ENCODE data around the gene PPP1R12B.
"Not testable (repeated sequence)": the region's sequence is repeated elsewhere in the genome, so short reads cannot be mapped to it uniquely, and the experiment has no call there.

Gene PPP1R12B

DNA sequence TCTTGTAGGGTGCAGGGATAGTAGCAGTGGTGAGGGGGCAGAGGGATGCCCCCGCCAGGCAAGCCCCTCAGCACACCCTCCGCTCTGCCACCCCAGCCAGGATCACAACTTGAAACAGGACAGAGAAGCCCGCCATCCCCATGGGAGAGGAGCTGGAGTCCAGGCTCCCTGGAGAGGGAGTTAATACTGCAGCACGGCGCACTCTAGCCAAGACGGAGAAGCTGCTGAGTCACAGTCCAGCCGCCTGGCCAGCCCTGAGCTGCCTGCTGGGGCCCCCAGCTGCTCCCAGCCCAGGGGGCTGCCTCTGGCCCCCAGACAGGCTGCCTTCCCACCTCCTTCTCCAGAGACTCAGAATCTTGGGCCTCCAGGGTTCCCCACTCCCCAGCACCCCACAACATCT, 274.6 kb downstream of the PPP1R12B start:
- Histone ChIP-seq H3K9ac (ENCODE audit: low read depth, low read length) (no peak overlapping the region), H3K4me1 (ENCODE audit: insufficient read depth, low read length) (peaks cover 16% of the 10 kb centered on the region; the same call in 1 of the 2 replicates), H3K27me3 (ENCODE audit: insufficient read depth, low read length) (no peaks in the 10 kb centered on the region), H3K4me3 (ENCODE audit: low read length) (no peak overlapping the region), H3K9me3 (ENCODE audit: insufficient read depth, low read depth, low read length) (no peaks in the 10 kb centered on the region), H3K27ac (ENCODE audit: low read depth, low read length) (no peak overlapping the region), H3K36me3 (ENCODE audit: insufficient read depth, low read length) (no peaks in the 10 kb centered on the region)
- 72% methylated on average over 7 of the region's 7 CpGs for WGBS

DNA sequence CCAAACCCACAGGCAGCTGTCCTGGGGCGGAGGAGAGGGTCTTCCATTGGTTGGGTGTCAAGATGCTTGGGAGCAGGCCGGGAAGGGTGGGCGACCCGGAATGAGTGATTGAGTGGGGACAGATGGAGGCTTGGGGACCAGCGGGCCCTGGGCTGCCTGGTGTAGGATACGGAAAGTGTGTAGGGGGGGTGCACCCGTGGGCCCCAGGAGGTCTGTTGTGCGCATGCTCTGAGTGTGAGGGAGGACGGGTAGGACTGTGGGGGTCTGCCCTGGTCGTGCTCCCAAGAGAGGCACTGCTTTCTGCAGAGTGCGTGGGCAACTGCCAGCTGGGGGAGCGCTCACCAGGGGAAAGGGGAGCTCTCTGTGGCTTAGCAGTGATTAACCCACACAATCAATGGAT, 275.0 kb downstream of the PPP1R12B start:
- 72% methylated on average over 12 of the region's 12 CpGs for WGBS

GRCh38 chr1:202624088-202624780, 275.7 kb downstream of the PPP1R12B start:
- Histone ChIP-seq H3K27ac (ENCODE audit: low read depth, low read length) (no peak overlapping the region), H3K4me3 (ENCODE audit: low read length) (no peak overlapping the region), H3K27me3 (ENCODE audit: insufficient read depth, low read length) (no peaks in the 10 kb centered on the region), H3K9ac (ENCODE audit: low read depth, low read length) (no peak overlapping the region), H3K36me3 (ENCODE audit: insufficient read depth, low read length) (no peaks in the 10 kb centered on the region), H3K9me3 (ENCODE audit: insufficient read depth, low read depth, low read length) (no peaks in the 10 kb centered on the region), H3K4me1 (ENCODE audit: insufficient read depth, low read length) (peaks cover 10% of the 10 kb centered on the region; the same call in 1 of the 2 replicates)
- 94% methylated on average over 7 of the region's 7 CpGs for WGBS

More for the DNA sequence above, 275.0 kb downstream of the PPP1R12B start:
- H3K4me1 ChIP-seq (ENCODE audit: insufficient read depth, low read length) = peaks cover 16% of the 10 kb centered on the region; the same call in 1 of the 2 replicates
- H3K36me3 ChIP-seq (ENCODE audit: insufficient read depth, low read length); H3K27me3 ChIP-seq (ENCODE audit: insufficient read depth, low read length); H3K4me3 ChIP-seq (ENCODE audit: low read length); H3K9me3 ChIP-seq (ENCODE audit: insufficient read depth, low read depth, low read length); H3K9ac ChIP-seq (ENCODE audit: low read depth, low read length); H3K27ac ChIP-seq (ENCODE audit: low read depth, low read length): not testable (repeated sequence)

DNA sequence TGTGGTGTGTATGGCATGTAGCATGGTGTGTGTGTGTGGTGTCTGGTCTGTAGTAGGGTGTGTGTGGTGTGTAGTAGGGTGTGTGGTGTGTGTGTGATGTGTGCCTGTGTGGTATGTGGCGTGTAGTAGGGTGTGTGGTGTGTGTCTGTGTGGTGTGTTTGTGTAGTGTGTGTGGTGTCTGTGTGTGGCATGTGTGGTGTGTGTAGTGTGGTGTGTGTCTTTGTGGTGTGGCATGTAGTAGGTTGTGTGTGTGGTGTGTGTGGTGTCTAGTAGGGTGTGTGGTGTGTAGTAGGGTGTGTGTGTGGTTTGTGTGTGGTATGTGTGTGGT, 276.2 kb downstream of the PPP1R12B start:
- WGBS = 93% methylated on average over 1 of the region's 1 CpG
- no peaks in the 10 kb centered on the region for H3K27me3 ChIP-seq (ENCODE audit: insufficient read depth, low read length)
- H3K4me3 ChIP-seq (ENCODE audit: low read length) = no peak overlapping the region
- no peaks in the 10 kb centered on the region for H3K36me3 ChIP-seq (ENCODE audit: insufficient read depth, low read length)
- no peak overlapping the region for H3K9ac ChIP-seq (ENCODE audit: low read depth, low read length)
- H3K27ac ChIP-seq (ENCODE audit: low read depth, low read length) = no peak overlapping the region
- no peaks in the 10 kb centered on the region for H3K9me3 ChIP-seq (ENCODE audit: insufficient read depth, low read depth, low read length)
- peaks cover 10% of the 10 kb centered on the region; the same call in 1 of the 2 replicates for H3K4me1 ChIP-seq (ENCODE audit: insufficient read depth, low read length)

DNA sequence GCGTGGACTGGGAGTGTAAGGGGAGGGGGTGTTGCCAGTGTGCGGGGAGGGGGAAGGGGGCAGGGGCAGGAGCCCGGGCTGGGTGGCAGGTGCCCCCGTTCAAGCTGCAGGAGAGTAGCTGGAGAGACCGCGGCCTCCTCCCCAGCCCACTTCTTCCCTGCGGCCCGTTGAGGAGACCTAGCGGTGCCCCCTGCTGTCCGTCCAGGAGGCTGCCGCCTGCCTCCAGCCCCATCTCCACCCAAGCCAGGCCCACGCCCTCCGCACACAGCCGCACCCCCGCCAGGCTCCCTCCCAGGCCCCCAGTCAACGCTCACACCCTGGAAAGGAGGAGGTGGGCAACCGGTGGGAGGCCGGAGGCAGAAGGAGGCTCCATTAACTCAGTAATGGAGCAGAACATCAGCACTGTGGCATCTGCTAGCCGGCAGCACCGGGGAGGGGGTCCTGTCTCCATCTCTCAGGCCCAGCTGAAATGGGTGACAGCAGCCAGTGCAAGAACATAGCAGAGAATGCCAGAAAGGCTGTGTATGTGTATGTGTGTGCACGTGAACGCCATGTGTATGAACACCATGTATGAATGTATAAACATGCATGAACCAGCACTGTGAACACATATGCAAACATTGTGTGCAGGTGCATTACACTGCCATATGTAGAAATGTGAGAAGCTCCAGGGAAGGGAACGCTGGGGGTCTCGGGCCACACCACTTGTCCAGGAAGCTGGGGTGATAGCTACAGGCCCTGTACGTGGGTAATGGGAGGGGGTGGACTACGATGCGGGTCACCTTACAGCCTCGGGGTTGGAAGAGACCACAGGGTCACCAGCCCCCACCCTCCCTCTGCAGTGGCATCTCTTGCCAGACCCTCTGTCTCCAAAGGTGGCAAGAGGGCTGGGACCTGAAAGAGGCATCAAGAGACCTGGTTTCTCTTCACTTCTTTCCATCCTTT, 277.2 kb downstream of the PPP1R12B start:
- no peak overlapping the region for H3K4me3 ChIP-seq (ENCODE audit: low read length)
- no peak overlapping the region for H3K9ac ChIP-seq (ENCODE audit: low read depth, low read length)
- H3K4me1 ChIP-seq (ENCODE audit: insufficient read depth, low read length) = peaks cover 10% of the 10 kb centered on the region; the same call in 1 of the 2 replicates
- H3K27ac ChIP-seq (ENCODE audit: low read depth, low read length) = no peak overlapping the region
- 46% methylated on average over 28 of the region's 28 CpGs for WGBS
- no peaks in the 10 kb centered on the region for H3K9me3 ChIP-seq (ENCODE audit: insufficient read depth, low read depth, low read length)
- H3K27me3 ChIP-seq (ENCODE audit: insufficient read depth, low read length) = no peaks in the 10 kb centered on the region
- H3K36me3 ChIP-seq (ENCODE audit: insufficient read depth, low read length) = no peaks in the 10 kb centered on the region

DNA sequence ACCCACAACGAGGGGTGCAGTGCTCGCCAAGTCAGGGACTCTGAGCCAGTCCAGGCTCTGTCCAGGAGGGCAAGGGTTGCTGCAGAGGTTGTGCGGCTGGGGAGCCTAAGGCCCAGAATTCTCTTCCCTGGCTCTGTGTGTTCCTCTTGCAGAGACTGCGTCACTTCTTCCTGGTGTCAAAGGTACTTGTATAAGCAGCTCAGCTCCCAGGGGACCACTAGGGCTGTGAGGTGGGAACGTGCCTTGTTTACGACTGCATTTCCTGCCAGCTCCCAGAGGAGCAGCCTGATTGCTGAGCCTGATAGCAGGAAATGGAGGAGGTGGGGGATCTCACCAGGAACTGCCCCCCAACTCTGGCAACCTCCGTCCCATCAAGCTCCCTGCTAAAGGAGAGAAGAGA, 278.5 kb downstream of the PPP1R12B start:
- not testable (repeated sequence) for H3K27me3 ChIP-seq (ENCODE audit: insufficient read depth, low read length); H3K9ac ChIP-seq (ENCODE audit: low read depth, low read length); H3K27ac ChIP-seq (ENCODE audit: low read depth, low read length); H3K36me3 ChIP-seq (ENCODE audit: insufficient read depth, low read length); H3K9me3 ChIP-seq (ENCODE audit: insufficient read depth, low read depth, low read length); H3K4me3 ChIP-seq (ENCODE audit: low read length)
- 64% methylated on average over 7 of the region's 7 CpGs for WGBS
- H3K4me1 ChIP-seq (ENCODE audit: insufficient read depth, low read length) = peaks cover 10% of the 10 kb centered on the region; the same call in 1 of the 2 replicates

DNA sequence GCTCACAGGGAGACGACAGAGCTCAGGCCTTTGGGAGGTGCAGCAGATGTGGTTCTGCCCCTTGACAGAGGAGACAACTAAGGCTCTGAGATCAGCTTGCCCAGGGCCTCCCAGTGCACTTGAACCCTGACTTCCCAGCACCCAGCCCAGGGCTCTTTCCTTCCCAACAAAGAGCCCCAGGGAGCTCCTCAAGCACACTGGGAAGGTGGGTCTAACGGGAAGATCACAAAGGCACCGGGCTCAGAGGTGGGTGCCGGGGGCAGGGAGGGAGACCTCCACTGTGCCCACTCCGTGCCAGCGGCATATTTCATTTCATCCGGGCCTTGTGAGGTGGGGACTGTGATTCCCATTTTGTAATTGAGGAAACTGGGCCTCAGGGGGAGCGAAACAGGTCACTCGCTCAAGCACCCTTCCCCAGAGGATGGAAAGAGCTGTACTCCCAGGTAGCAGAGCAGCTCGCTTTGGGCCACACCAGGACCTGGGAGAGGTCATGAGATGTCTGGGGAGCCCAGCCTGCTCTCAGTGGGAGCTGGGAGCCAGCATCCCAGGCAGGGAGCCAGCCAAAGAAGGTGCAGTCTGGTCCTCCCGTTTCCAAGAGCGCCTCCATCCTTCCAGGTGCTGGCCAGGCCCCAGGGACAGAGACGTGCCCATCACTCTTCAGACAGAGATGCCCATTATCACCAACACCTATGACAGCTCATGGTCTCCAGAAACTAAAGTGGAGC, 279.5 kb downstream of the PPP1R12B start:
- H3K27ac ChIP-seq (ENCODE audit: low read depth, low read length) = no peak overlapping the region
- no peak overlapping the region for H3K4me3 ChIP-seq (ENCODE audit: low read length)
- H3K27me3 ChIP-seq (ENCODE audit: insufficient read depth, low read length) = no peaks in the 10 kb centered on the region
- WGBS = 93% methylated on average over 13 of the region's 13 CpGs
- H3K9ac ChIP-seq (ENCODE audit: low read depth, low read length) = no peak overlapping the region
- H3K9me3 ChIP-seq (ENCODE audit: insufficient read depth, low read depth, low read length) = no peaks in the 10 kb centered on the region
- H3K36me3 ChIP-seq (ENCODE audit: insufficient read depth, low read length) = no peaks in the 10 kb centered on the region
- peaks cover 6% of the 10 kb centered on the region; the same call in 1 of the 2 replicates for H3K4me1 ChIP-seq (ENCODE audit: insufficient read depth, low read length)

DNA sequence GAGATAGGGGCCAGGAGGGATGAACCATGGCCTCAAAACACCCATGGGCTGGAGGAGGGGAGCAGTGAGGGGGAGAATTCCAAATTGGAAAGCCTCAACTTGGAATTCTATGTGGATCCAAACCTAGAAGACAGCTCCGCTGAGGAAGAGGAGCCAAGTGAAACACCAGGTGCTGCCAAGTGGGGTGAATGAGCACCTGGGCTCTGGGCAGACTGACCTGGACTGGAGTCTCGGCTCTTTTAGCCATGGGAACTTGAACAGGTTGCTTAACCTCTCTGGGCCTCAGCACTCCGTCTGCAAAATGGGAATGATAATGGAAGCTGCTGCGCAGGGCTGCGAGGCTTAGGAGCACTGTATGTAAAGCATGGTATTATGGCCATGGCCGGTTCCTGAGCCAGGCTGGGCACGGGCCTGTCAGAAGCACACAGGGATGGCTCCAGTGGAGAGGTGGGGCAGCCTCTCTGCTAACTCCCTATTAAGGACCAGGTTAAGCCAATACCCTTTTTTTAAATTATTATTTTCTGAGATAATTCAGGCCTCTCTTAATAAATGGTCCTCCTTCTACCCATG, 280.2 kb downstream of the PPP1R12B start:
- H3K27me3 ChIP-seq (ENCODE audit: insufficient read depth, low read length) = no peaks in the 10 kb centered on the region
- no peak overlapping the region for H3K9ac ChIP-seq (ENCODE audit: low read depth, low read length)
- H3K36me3 ChIP-seq (ENCODE audit: insufficient read depth, low read length) = no peaks in the 10 kb centered on the region
- WGBS = 94% methylated on average over 7 of the region's 7 CpGs
- no peak overlapping the region for H3K4me3 ChIP-seq (ENCODE audit: low read length)
- H3K9me3 ChIP-seq (ENCODE audit: insufficient read depth, low read depth, low read length) = no peaks in the 10 kb centered on the region
- H3K4me1 ChIP-seq (ENCODE audit: insufficient read depth, low read length) = no peaks in the 10 kb centered on the region
- no peak overlapping the region for H3K27ac ChIP-seq (ENCODE audit: low read depth, low read length)

- not testable (repeated sequence) for H3K9ac ChIP-seq (ENCODE audit: low read depth, low read length); H3K9me3 ChIP-seq (ENCODE audit: insufficient read depth, low read depth, low read length); H3K36me3 ChIP-seq (ENCODE audit: insufficient read depth, low read length); H3K27me3 ChIP-seq (ENCODE audit: insufficient read depth, low read length); H3K4me1 ChIP-seq (ENCODE audit: insufficient read depth, low read length); H3K27ac ChIP-seq (ENCODE audit: low read depth, low read length); H3K4me3 ChIP-seq (ENCODE audit: low read length)
- 89% methylated on average over 2 of the region's 2 CpGs for WGBS
Observed at GRCh38 chr1:202629257-202629811, 280.8 kb downstream of the PPP1R12B start.

DNA sequence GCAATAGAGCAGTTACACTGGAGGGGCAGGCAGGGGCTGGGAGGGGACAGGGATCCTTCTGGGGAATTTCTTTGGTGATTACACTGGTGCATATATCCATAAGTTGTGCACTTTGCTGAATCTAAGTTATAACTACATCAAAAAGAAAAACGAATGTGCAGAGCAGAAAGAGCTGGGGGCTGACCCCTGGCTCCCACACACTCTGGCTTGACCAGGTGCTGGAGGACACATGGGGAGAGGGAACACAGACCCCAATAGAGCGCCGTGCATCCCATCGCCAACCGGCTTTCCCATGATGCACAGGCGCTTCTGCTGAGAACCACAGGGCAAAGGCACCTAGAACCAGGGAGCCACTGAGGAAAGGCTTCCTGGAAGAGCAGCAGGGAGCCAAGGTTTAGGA, 281.6 kb downstream of the PPP1R12B start:
- H3K36me3 ChIP-seq (ENCODE audit: insufficient read depth, low read length); H3K9me3 ChIP-seq (ENCODE audit: insufficient read depth, low read depth, low read length); H3K4me3 ChIP-seq (ENCODE audit: low read length); H3K27me3 ChIP-seq (ENCODE audit: insufficient read depth, low read length); H3K4me1 ChIP-seq (ENCODE audit: insufficient read depth, low read length); H3K9ac ChIP-seq (ENCODE audit: low read depth, low read length); H3K27ac ChIP-seq (ENCODE audit: low read depth, low read length): not testable (repeated sequence)
- WGBS = 93% methylated on average over 6 of the region's 6 CpGs

All from HUES64 (cell line).